ENCODE measurements around the gene NRXN3.

DNA sequence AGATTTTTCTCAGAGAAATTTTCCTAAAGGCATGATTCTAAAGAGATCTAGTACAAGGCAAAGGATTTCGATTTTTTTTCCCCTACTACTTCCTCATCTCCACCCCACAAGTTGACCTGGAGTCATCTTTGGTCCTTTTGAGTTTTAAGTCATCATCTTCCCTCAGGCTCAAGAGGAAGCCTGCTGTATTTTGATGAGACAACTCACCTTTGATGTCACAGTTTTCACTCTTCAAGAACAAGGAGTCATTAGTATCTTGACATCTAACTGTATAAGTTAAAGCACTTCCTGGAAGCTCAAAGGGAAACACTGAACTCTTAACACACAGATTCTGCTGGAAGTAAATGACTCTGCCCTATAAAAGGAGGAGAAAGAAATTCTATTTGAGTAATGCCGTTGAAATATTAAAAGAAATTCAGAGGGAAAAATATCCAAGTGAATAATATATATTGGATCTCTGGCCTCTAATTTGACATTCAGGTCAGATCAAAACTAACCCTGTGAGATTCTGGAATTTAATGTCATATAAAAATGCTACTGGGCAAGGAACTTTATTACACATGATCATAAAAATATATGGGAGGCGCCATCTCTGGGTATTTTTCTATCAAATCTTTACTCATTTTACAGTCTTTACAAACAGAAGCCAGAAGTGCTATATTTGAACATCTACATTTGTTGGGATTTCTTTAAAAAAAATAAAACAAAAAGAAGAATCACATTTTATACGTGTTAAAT is 435.0 kb downstream of the NRXN3 start:
- TF ChIP-seq, protein P1, sequence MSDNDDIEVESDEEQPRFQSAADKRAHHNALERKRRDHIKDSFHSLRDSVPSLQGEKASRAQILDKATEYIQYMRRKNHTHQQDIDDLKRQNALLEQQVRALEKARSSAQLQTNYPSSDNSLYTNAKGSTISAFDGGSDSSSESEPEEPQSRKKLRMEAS (IDR thresholded peaks at IDR 0.05), result no peak
- no peak for TF ChIP-seq CTCF (IDR thresholded peaks at IDR 0.05 in 2 of 3, conservative IDR thresholded peaks at IDR 0.05 in 1 of 3; ENCODE audit: borderline replicate concordance in 1 of 3, insufficient read depth in 1 of 3, low read depth in 2 of 3, low read length in 2 of 3)
- TF ChIP-seq FOSL1 (IDR thresholded peaks at IDR 0.05; ENCODE audit: low read depth), result no peak
- no peak for TF ChIP-seq ZNF274 (IDR thresholded peaks at IDR 0.05; ENCODE audit: low read depth, low read length)
- TF ChIP-seq EZH2 (IDR thresholded peaks at IDR 0.05), result no peak

Measured in HCT116 (cell line).